PC-3 (cell line): ENCODE data around the gene ZNF281.

ENCODE experiments used
- CTCF ChIP-seq: fragments of 300-600 bp; sonication (generic); conservative IDR thresholded peaks from 2 replicates; pipeline ENCODE4 v1.5.1; 2017; ENCODE audit warnings: antibody characterized with exemption, low read depth, mild to moderate bottlenecking, low read length
- EZH2 ChIP-seq: fragments of 300-600 bp; sonication (generic); IDR thresholded peaks from one replicate; pipeline ENCODE4 v1.6.1; 2017; ENCODE audit warnings: antibody characterized with exemption, mild to moderate bottlenecking, low read length; ENCODE audit not compliant: unreplicated experiment

GRCh38 chr1:200443860-200444259 is 34.0 kb upstream of the ZNF281 start:
- TF ChIP-seq CTCF (no peak), EZH2 (no peak)
